GM12878 (cell line): ENCODE measurements around the gene DENND1B. TPM values are rescaled to one million over a fixed set of nuclear protein-coding genes. Genes with fewer than 3 reads are reported as not detected.

ENCODE experiments used
- ATAC-seq: fragments of 200-7000 bp; cut with Tn5 transposase; 3 replicates; pipeline ENCODE4 v1.9.1; 2020; ENCODE audit warnings: mild to moderate bottlenecking, moderate library complexity
- BruUV-seq: library from RNA; stranded (reverse); fragments of 400-500 nt; replicated peaks from 2 replicates; lab custom pipeline; 2021; lab: Mats Ljungman, UMichigan
- CTCF ChIA-PET: fragments of 300-600 bp; sonication (Branson Sonifier 250); formaldehyde crosslinking; extraction: SDS; loops from one replicate; lab custom pipeline; 2021; ENCODE audit warnings: inconsistent platforms; lab: Yijun Ruan, JAX
- POLR2A ChIA-PET: fragments of 350-600 bp; formaldehyde crosslinking; extraction: SDS; loops from one replicate; lab custom pipeline; 2021; ENCODE audit warnings: inconsistent platforms; lab: Charles Lee
- RAD21 ChIA-PET: fragments of 300-600 bp; sonication (Branson Sonifier 250); formaldehyde crosslinking; loops from one replicate; lab custom pipeline; 2023; ENCODE audit warnings: antibody characterized with exemption; ENCODE audit not compliant: unreplicated experiment; lab: Charles Lee
- SMC1A ChIA-PET: fragments of 300-600 bp; sonication (Branson Sonifier 250); formaldehyde crosslinking; loops from one replicate; lab custom pipeline; 2023; ENCODE audit not compliant: unreplicated experiment, uncharacterized antibody; lab: Charles Lee
- DNase-seq: peaks from one replicate; pipeline ENCODE4 v3.0.0-alpha.2; 2011; ENCODE audit warnings: low read depth, low spot score
- FAIRE-seq: peaks from 3 replicates; lab custom pipeline; 2011; peaks lifted over from hg19 to GRCh38; lab: Jason Lieb, UNC
- H2AFZ ChIP-seq: 2 replicates; pipeline ENCODE4 v1.6.0; 2011; ENCODE audit warnings: low read depth, low read length, control low read depth; ENCODE audit not compliant: control insufficient read depth
- H3K27ac ChIP-seq: 2 replicates; pipeline ENCODE4 v1.5.1; 2011; ENCODE audit warnings: control low read depth; ENCODE audit not compliant: control insufficient read depth, insufficient read depth
- H3K27me3 ChIP-seq, 2 experiments: replicated peaks in 1 of 2; 2 replicates each; pipeline versions ENCODE4 v1.6.0 to v1.6.1; 2011; ENCODE audit warnings: low read length in 1 of 2; ENCODE audit not compliant: control insufficient read depth in 2 of 2, insufficient read depth in 2 of 2
- H3K36me3 ChIP-seq, 2 experiments: 2 replicates each; pipeline ENCODE4 v1.5.1; 2011; ENCODE audit warnings: low read length in 1 of 2; ENCODE audit not compliant: control insufficient read depth in 2 of 2, insufficient read depth in 2 of 2
- H3K4me1 ChIP-seq: 2 replicates; pipeline ENCODE4 v1.6.1; 2011; ENCODE audit warnings: mild to moderate bottlenecking, low read length, moderate library complexity, mixed read lengths; ENCODE audit not compliant: control insufficient read depth, insufficient read depth
- H3K4me2 ChIP-seq: 2 replicates; pipeline ENCODE4 v1.6.0; 2011; ENCODE audit warnings: control low read depth; ENCODE audit not compliant: control insufficient read depth, insufficient read depth
- H3K4me3 ChIP-seq: fragments of 200-600 bp; sonication (generic); 2 replicates; pipeline ENCODE4 v1.5.1; 2016
- H3K79me2 ChIP-seq: 2 replicates; pipeline ENCODE4 v1.6.0; 2011; ENCODE audit warnings: low read length; ENCODE audit not compliant: control insufficient read depth, insufficient read depth
- H3K9ac ChIP-seq: 2 replicates; pipeline ENCODE4 v1.8.0; 2011; ENCODE audit warnings: low read length, control low read depth, mixed read lengths; ENCODE audit not compliant: control insufficient read depth, insufficient read depth
- H3K9me3 ChIP-seq: replicated peaks from 3 replicates; pipeline ENCODE4 v1.5.1; 2011; ENCODE audit warnings: mild to moderate bottlenecking, low read length; ENCODE audit not compliant: control insufficient read depth, insufficient read depth
- H4K20me1 ChIP-seq: 2 replicates; pipeline ENCODE4 v1.6.0; 2011; ENCODE audit not compliant: control insufficient read depth, insufficient read depth
- CBX5 ChIP-seq: sonication (generic); IDR thresholded peaks from 2 replicates; pipeline ENCODE4 v1.6.1; 2016; ENCODE audit warnings: low read depth, moderate library complexity, mild to moderate bottlenecking, inconsistent platforms
- DPF2 ChIP-seq: fragments of 450-650 bp; IDR thresholded peaks from 2 replicates; pipeline ENCODE4 v1.6.1; 2017; ENCODE audit warnings: mild to moderate bottlenecking
- FOS ChIP-seq: IDR thresholded peaks from 3 replicates; pipeline ENCODE4 v1.6.1; 2011; ENCODE audit warnings: borderline replicate concordance; ENCODE audit not compliant: insufficient read length; ENCODE audit errors: extremely low read depth
- FOXK2 ChIP-seq: fragments of 450-650 bp; IDR thresholded peaks from 2 replicates; pipeline ENCODE4 v1.6.1; 2017; ENCODE audit warnings: mild to moderate bottlenecking, moderate library complexity
- GABPA ChIP-seq: IDR thresholded peaks from 2 replicates; pipeline ENCODE4 v1.6.1; 2014; ENCODE audit warnings: antibody characterized with exemption, low read depth, mild to moderate bottlenecking, inconsistent platforms
- MTA2 ChIP-seq: fragments of 450-650 bp; IDR thresholded peaks from 2 replicates; pipeline ENCODE4 v1.6.1; 2016; ENCODE audit warnings: low read depth, mild to moderate bottlenecking, moderate library complexity
- NFXL1 ChIP-seq: fragments of 450-650 bp; IDR thresholded peaks from 2 replicates; pipeline ENCODE4 v1.6.1; 2017; ENCODE audit warnings: antibody characterized with exemption, mild to moderate bottlenecking, borderline replicate concordance
- POLR2AphosphoS2 ChIP-seq: IDR thresholded peaks from 2 replicates; pipeline ENCODE4 v1.6.1; 2011; ENCODE audit warnings: low read depth, mild to moderate bottlenecking, low read length, improper control_type of control experiment, moderate library complexity
- RAD21 ChIP-seq: IDR thresholded peaks from 2 replicates; pipeline ENCODE4 v1.6.1; 2011; ENCODE audit warnings: mild to moderate bottlenecking, low read depth, low read length, moderate library complexity; ENCODE audit not compliant: insufficient read depth
- RBBP5 ChIP-seq: fragments of 200-600 bp; sonication (generic); conservative IDR thresholded peaks from 2 replicates; pipeline ENCODE4 v1.6.1; 2016
- SMC3 ChIP-seq: IDR thresholded peaks from 2 replicates; pipeline ENCODE4 v1.6.1; 2011; ENCODE audit warnings: low read length, improper control_type of control experiment, borderline replicate concordance
- SREBF1 ChIP-seq: IDR thresholded peaks from 2 replicates; pipeline ENCODE4 v1.6.1; 2012; ENCODE audit warnings: mild to moderate bottlenecking, low read length
- TCF3 ChIP-seq: IDR thresholded peaks from 2 replicates; pipeline ENCODE4 v1.6.1; 2012; ENCODE audit warnings: low read depth, mild to moderate bottlenecking, low read length, borderline replicate concordance; ENCODE audit not compliant: insufficient read depth
- YBX1 ChIP-seq: fragments of 450-650 bp; IDR thresholded peaks from 2 replicates; pipeline ENCODE4 v1.6.1; 2016; ENCODE audit warnings: antibody characterized with exemption
- WGBS: methylation state at CpG from one replicate; pipeline ENCODE4 v1.1.6; 2016; ENCODE audit warnings: low lambda C conversion rate; ENCODE audit not compliant: insufficient replicate concordance, insufficient coverage; ENCODE audit errors: missing lambda C conversion rate; 5-methylcytosine and 5-hydroxymethylcytosine counted together
- in situ Hi-C: fragments of 300-500 bp; cut with MboI; formaldehyde crosslinking; loops from 9 replicates; pipeline ENCODE4 v1.14.3; 2018; ENCODE audit warnings: mixed read lengths
- intact Hi-C: fragments of 100-400 bp; cut with micrococcal nuclease; formaldehyde crosslinking; loops from one replicate; pipeline ENCODE4 v1.14.2; 2022; ENCODE audit not compliant: unreplicated experiment
- polyA plus RNA-seq, 11 experiments: library from polyadenylated mRNA; depleted of rRNA in 4 of 11; unstranded in 6 of 11; stranded (reverse) in 5 of 11; fragments of >200 nt; fragmentation: Nextera tagmentation in 4 of 11; fragmentation: Illumina TruSeq in 1 of 11; extraction: Ambion mirVana in 4 of 11; extraction: Trizol in 1 of 11; gene quantifications; 1 replicate in 1 of 11; 2 replicates in 10 of 11; pipeline versions ENCODE4 v1.2.1 to v1.2.3, GENCODE V29; 2011 to 2016; ENCODE audit warnings: inconsistent platforms in 2 of 11, missing spikeins in 2 of 11, low read depth in 1 of 11
- total RNA-seq, 4 experiments: library from RNA; depleted of rRNA in 3 of 4; stranded (reverse); fragments of >200 nt in 3 of 4; fragmentation: Illumina TruSeq in 1 of 4; extraction: Trizol in 1 of 4; gene quantifications; 2 replicates each; pipeline versions ENCODE4 v1.2.1 to v1.2.3, GENCODE V29; 2013 to 2021
- TF ChIP-seq, protein P1 (sequence below): fragments of 450-650 bp; IDR thresholded peaks from 2 replicates; pipeline ENCODE4 v1.6.1; 2017; ENCODE audit warnings: mild to moderate bottlenecking, moderate library complexity
- TF ChIP-seq, protein P2 (sequence below): fragments of 450-650 bp; IDR thresholded peaks from 2 replicates; pipeline ENCODE4 v1.6.1; 2014; ENCODE audit warnings: mild to moderate bottlenecking
- TF ChIP-seq, protein P3 (sequence below), 3 experiments: IDR thresholded peaks in 2 of 3; conservative IDR thresholded peaks in 1 of 3; 2 replicates each; pipeline ENCODE4 v1.5.1; 2011; ENCODE audit warnings: low read depth in 3 of 3, low read length in 3 of 3, mild to moderate bottlenecking in 3 of 3, control low read depth in 2 of 3, moderate library complexity in 2 of 3, inconsistent platforms in 1 of 3, mixed read lengths in 1 of 3; ENCODE audit not compliant: control insufficient read depth in 2 of 3, insufficient read depth in 1 of 3; ENCODE audit errors: extremely low read depth in 1 of 3

The DENND1B gene
- total and polyA plus RNA-seq, 10 of the 15 experiments (the other 5 are each of a cell fraction or from before 2014, with no cell fraction given): 1.7 to 10.7 (median 8.0) TPM

DNA sequence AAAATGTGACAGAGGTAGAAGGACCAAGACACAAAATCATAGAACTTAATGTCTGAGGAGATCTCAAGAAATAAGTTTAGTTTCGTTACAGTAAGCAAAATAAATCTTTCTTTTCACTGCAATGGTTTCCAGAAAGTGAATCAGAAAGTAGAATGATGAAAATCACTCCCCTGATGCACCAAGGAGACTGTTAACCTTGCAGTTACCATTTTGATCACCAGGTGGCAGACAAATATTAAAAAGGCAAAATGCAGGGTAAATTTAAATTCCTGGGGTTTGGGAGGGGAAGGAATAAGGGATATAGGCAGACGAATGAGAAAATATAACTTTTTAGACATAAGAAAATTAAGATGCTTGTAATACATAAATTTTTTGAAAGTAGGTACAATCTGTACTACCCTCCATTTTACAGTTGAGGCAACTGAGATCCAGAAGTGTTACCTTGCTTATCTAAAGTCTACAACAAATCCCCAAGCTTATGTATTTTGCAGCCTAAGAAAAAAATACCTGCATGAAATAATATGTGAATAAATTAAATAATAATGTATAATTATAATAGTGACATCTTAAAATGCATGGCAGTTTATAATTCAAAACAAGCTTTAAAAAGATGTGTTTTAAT lies 254.1 kb downstream of the DENND1B start:
- FAIRE-seq (peak; percentile 54), ATAC-seq (peak; percentile 75), DNase-seq (no peak)
- POLR2A ChIA-PET: no interaction called here
- H3K27ac ChIP-seq: no peak overlapping the region
- H3K9ac ChIP-seq: no peak overlapping the region
- H3K9me3 ChIP-seq: no peaks in the 10 kb centered on the region
- no peaks in the 10 kb centered on the region for H4K20me1 ChIP-seq
- H3K79me2 ChIP-seq: no peaks in the 10 kb centered on the region
- no TSS peak for BruUV-seq
- H3K27me3 ChIP-seq: no peaks in the 10 kb centered on the region
- in situ Hi-C loops (loop anchor here (5.0 kb wide), 2 partner anchors 401 to 941 kb away; no protein-coding TSS in a partner anchor), intact Hi-C loops (loop anchor here (1.0 to 5.0 kb wide), 3 partner anchors 348 to 946 kb away; no protein-coding TSS in a partner anchor)
- no peak overlapping the region for H3K4me3 ChIP-seq
- no peak overlapping the region for H3K4me2 ChIP-seq
- SMC1A ChIA-PET: interaction anchor here (0.6 to 2.1 kb wide), 6 partner anchors 17 to 942 kb away, joined by 3 to 10 read pairs (median 5); partner anchors contain the start of gene C1orf53
- 0% methylated on average over 2 of the region's 2 CpGs for WGBS
- H3K4me1 ChIP-seq: no peaks in the 10 kb centered on the region
- 0 out of 2 replicates have a peak overlapping the region, but pooled peaks have one; percentile 1 for H2AFZ ChIP-seq
- CTCF ChIA-PET: interaction anchor here (0.5 to 5.4 kb wide), 24 partner anchors 9 to 946 kb away, joined by 3 to 39 read pairs (median 4); no protein-coding TSS in a partner anchor
- RAD21 ChIA-PET: interaction anchor here (0.7 to 2.5 kb wide), 3 partner anchors 184 to 403 kb away, joined by 3 to 14 read pairs (median 5); no protein-coding TSS in a partner anchor
- no peaks in the 10 kb centered on the region for H3K36me3 ChIP-seq
- TF ChIP-seq, protein P1, sequence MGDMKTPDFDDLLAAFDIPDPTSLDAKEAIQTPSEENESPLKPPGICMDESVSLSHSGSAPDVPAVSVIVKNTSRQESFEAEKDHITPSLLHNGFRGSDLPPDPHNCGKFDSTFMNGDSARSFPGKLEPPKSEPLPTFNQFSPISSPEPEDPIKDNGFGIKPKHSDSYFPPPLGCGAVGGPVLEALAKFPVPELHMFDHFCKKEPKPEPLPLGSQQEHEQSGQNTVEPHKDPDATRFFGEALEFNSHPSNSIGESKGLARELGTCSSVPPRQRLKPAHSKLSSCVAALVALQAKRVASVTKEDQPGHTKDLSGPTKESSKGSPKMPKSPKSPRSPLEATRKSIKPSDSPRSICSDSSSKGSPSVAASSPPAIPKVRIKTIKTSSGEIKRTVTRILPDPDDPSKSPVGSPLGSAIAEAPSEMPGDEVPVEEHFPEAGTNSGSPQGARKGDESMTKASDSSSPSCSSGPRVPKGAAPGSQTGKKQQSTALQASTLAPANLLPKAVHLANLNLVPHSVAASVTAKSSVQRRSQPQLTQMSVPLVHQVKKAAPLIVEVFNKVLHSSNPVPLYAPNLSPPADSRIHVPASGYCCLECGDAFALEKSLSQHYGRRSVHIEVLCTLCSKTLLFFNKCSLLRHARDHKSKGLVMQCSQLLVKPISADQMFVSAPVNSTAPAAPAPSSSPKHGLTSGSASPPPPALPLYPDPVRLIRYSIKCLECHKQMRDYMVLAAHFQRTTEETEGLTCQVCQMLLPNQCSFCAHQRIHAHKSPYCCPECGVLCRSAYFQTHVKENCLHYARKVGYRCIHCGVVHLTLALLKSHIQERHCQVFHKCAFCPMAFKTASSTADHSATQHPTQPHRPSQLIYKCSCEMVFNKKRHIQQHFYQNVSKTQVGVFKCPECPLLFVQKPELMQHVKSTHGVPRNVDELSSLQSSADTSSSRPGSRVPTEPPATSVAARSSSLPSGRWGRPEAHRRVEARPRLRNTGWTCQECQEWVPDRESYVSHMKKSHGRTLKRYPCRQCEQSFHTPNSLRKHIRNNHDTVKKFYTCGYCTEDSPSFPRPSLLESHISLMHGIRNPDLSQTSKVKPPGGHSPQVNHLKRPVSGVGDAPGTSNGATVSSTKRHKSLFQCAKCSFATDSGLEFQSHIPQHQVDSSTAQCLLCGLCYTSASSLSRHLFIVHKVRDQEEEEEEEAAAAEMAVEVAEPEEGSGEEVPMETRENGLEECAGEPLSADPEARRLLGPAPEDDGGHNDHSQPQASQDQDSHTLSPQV: no peak
- TF ChIP-seq SMC3: peak; percentile 45; the same call in 1 of the 2 replicates
- TF ChIP-seq TCF3: no peak
- no peak for TF ChIP-seq NFXL1
- TF ChIP-seq POLR2AphosphoS2: no peak
- TF ChIP-seq GABPA: no peak
- no peak for TF ChIP-seq YBX1
- TF ChIP-seq SREBF1: no peak
- TF ChIP-seq RAD21: peak; percentile 63
- TF ChIP-seq MTA2: no peak
- TF ChIP-seq FOS: no peak
- TF ChIP-seq, protein P2, sequence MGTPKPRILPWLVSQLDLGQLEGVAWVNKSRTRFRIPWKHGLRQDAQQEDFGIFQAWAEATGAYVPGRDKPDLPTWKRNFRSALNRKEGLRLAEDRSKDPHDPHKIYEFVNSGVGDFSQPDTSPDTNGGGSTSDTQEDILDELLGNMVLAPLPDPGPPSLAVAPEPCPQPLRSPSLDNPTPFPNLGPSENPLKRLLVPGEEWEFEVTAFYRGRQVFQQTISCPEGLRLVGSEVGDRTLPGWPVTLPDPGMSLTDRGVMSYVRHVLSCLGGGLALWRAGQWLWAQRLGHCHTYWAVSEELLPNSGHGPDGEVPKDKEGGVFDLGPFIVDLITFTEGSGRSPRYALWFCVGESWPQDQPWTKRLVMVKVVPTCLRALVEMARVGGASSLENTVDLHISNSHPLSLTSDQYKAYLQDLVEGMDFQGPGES: no peak
- TF ChIP-seq FOXK2: no peak
- TF ChIP-seq DPF2: no peak
- no peak for TF ChIP-seq CBX5
- TF ChIP-seq, protein P3, sequence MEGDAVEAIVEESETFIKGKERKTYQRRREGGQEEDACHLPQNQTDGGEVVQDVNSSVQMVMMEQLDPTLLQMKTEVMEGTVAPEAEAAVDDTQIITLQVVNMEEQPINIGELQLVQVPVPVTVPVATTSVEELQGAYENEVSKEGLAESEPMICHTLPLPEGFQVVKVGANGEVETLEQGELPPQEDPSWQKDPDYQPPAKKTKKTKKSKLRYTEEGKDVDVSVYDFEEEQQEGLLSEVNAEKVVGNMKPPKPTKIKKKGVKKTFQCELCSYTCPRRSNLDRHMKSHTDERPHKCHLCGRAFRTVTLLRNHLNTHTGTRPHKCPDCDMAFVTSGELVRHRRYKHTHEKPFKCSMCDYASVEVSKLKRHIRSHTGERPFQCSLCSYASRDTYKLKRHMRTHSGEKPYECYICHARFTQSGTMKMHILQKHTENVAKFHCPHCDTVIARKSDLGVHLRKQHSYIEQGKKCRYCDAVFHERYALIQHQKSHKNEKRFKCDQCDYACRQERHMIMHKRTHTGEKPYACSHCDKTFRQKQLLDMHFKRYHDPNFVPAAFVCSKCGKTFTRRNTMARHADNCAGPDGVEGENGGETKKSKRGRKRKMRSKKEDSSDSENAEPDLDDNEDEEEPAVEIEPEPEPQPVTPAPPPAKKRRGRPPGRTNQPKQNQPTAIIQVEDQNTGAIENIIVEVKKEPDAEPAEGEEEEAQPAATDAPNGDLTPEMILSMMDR (IDR thresholded peaks at IDR 0.05 in 2 of 3, conservative IDR thresholded peaks at IDR 0.05 in 1 of 3; ENCODE audit: control insufficient read depth in 2 of 3, extremely low read depth in 1 of 3, insufficient read depth in 1 of 3, low read depth in 3 of 3, low read length in 3 of 3): peak; percentile 51 to 64 (median 62)
- TF ChIP-seq RBBP5: no peak
